ENCODE data around the gene ASCC3.

GRCh38 chr6:100780648-100781047 lies 100.5 kb downstream of the ASCC3 start:
- TF ChIP-seq, protein P1, sequence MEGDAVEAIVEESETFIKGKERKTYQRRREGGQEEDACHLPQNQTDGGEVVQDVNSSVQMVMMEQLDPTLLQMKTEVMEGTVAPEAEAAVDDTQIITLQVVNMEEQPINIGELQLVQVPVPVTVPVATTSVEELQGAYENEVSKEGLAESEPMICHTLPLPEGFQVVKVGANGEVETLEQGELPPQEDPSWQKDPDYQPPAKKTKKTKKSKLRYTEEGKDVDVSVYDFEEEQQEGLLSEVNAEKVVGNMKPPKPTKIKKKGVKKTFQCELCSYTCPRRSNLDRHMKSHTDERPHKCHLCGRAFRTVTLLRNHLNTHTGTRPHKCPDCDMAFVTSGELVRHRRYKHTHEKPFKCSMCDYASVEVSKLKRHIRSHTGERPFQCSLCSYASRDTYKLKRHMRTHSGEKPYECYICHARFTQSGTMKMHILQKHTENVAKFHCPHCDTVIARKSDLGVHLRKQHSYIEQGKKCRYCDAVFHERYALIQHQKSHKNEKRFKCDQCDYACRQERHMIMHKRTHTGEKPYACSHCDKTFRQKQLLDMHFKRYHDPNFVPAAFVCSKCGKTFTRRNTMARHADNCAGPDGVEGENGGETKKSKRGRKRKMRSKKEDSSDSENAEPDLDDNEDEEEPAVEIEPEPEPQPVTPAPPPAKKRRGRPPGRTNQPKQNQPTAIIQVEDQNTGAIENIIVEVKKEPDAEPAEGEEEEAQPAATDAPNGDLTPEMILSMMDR (IDR thresholded peaks at IDR 0.05) = no peak
- TF ChIP-seq ZFX (IDR thresholded peaks at IDR 0.05; ENCODE audit: borderline replicate concordance) = no peak

Measured in 22Rv1 (cell line).